ENCODE results near the gene METTL23.
"Not testable (repeated sequence)": the region's sequence is repeated elsewhere in the genome, so short reads cannot be mapped to it uniquely, and the experiment has no call there.

The METTL23 gene

DNA sequence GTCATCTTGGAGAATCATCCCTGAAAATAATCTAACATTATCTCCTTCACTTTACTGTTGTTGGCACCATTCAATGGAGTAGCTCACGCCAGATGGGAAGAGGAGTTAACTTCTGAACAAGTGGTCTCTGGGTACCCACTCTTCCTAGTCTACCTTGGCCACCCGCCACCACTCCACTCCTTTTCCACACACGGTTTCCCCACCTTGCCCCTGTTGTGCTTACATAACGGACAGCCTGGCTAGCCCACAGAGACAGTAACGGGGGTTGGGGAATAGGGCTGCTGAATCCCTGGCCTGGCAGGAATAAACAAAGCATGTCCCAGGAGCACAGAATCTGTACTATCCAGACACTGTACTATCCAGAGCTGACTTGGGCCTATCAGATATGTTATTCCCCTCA is 12.3 kb upstream of the METTL23 start:
- no peak for DNase-seq

DNA sequence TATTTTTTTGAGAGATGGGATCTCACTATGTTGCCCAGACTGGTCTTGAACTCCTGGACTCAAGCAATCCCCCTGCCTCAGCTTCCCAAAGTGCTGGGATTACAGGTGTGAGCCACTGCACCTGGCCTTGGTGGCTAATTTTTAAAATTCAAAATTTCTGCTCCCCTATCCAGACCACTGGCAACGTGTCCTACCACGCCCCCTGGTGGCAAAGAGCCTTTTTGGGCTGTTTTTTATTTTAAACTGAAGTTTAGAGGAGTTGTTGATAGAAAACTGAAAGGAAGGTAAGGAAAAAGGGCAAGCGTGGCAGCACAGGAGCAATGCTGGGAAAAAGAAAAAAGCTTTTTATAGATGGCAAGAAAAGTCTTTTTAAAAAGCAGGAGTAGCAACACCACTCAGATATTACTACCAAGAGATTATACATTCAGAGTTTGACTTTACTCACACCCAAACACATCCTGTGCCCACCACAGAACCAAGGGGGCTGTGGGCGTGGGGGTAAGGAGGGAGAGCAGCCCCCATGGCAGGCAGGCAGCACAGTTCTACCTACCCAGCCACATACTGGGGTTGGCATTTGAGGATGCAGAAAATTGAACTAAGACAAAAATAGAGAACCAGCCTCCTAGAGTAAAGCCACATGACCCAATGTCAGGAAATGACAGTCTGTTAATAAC is 11.7 kb upstream of the METTL23 start:
- DNase-seq, result peak; percentile 77

DNA sequence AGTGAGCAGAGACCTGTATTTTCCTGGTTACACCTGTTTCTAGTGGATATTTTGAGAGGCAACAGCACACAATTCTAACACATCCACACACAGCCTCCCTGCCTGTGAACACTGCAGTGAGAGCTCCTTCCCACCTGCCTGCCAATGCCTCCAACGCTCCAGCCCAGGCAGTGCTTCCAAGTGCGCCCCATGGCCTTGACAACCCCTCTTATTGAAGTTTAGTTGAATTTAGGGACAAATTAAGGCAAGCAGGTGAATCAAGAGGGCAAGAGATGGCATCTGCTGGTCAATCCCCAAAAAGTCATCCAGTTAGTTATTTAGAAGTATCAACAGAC is 11.2 kb upstream of the METTL23 start:
- DNase-seq, result no peak

DNA sequence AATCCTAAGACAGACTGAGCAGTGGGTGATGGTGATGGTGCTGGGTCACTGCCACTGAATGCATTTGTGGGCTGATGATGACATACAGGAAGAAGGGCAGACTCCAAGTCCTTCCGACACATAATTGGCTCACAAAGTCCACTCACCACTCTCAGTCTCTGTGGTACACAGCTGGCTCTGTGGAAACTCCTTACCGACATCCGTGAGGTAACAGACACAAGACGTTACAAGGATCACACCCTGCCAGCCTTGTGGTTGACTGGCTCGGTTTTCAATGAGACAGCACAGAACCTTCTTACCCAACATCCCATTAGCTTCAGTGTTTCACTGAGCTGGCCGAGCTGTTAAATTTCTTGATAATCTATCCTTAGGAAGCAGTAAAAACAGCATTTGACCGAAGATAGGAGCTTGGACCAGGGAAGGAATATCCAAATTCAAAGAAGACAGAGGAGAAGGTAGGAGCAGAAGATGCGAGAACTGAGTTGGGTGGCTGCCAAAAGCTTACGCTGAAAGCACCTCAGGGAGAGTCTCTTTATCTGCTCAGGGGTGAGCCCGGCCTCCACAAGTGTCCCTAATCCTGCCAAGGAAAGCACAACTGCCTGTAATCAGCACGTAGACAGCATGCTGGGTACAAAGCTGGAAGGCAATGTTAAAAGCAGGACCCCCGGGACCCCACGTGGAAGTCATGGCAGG is 10.3 kb upstream of the METTL23 start:
- DNase-seq, result no peak

DNA sequence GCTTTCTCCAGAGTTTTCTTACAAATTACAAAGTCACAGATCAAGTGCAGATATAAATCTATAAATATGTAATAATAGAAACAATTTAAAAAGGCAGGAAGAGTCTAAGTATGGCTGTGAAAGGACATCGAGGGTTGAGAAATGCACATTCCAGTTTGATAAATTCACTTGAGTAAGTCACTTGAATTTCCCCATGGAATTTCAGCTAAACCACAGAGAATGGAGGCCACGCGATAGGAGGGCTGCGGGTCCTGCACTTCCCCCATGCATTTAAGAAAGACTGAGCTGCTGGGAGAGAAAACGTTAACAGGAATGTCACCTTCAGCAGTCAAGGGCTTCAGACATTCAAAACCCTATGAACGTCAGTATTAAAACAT is 9.8 kb upstream of the METTL23 start:
- no peak for DNase-seq

DNA sequence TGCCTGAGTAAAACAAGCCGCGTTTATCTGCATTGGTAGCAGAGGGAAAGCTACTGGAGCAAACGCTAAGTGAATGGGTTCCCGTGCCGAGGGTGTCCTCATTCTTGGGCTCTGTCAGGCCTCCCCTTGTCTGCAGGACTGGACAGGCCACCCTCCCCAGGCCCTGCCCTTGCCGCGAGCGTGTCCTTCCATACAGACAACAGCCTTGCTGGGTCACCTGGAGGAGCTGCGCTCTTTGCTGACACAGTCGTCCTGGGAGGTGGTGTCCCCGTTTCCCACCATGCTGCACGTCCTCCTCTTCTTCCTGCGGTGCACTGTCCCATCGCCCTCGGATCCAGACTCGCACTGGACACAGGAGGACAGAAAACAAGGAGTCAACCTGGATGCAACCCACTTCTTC is 8.1 kb upstream of the METTL23 start:
- no peak for DNase-seq

DNA sequence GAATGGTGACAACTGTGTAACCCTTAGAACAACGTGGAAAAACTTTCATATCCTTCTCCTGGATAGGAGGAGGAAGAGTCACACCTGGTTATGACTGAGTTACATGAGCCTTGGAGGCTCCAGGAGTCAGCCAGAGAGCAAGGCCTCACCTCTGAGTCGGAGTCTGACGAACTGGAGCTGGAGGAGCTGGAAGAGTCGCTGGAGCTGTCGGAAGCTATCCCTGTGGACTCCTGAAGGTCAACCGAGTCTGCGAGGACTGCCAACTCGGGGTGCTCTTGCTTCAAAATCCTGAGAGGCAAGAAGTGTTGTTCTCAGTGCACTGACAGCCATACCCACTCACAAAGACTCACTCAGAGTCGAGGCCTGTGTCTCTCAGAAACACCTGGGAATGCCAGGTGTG is 6.4 kb upstream of the METTL23 start:
- DNase-seq, result no peak

DNA sequence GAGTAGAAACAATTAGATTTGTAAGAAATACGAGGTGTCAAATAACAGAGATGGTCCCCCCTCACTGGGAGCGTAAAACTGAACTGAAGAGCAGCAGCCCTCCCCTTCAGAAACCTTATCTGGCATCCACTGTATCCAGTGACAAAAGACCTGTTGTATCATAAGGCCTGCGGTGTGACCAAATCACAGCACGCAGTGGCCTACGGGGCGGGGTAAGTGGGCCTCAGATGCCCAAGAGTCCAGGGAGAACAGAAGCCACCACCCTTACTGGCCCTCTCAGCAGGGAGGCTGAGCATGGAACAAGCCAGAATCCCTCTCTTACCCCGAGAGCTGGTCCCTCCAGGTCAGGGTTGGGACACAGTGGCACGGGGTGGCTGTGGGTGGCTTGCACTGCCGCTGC is 5.7 kb upstream of the METTL23 start:
- DNase-seq, result no peak

DNA sequence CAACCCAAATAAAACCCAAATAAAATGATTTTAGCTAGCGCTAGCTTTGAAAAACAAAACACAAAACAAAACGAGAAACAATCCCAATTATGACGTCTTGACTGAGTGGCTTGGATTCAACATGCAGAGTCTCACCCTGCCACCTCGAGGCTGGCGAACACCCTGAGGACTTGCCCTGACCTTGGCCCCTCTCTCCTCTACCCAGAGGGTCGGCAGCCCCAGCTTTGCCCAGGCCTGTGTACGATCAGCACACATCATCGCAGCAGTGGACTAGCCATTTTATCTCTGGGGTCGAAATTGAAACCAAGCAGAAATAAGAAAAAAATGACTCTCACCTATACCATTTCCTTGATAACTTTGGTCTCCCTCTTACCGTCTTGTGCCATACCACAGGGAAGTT is 5.2 kb upstream of the METTL23 start:
- no peak for DNase-seq

DNA sequence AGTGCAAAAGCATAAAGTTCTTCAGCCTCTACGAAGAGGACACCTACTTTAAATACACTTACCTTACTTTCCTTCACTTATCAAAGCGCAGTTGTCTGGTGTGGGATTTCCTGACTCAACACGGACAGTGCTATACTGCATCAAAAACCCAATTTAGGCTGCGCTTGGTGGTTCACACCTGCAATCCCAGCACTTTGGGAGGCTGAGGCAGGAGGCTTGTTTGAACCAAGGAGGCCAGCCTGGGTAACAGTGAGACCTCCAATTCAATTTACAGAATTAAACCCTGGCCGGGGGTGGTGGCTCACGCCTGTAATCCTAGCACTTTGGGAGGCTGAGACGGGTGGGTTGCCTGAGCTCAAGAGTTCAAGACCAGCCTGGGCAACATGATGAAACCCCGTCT is 4.4 kb upstream of the METTL23 start:
- DNase-seq, result no peak

DNA sequence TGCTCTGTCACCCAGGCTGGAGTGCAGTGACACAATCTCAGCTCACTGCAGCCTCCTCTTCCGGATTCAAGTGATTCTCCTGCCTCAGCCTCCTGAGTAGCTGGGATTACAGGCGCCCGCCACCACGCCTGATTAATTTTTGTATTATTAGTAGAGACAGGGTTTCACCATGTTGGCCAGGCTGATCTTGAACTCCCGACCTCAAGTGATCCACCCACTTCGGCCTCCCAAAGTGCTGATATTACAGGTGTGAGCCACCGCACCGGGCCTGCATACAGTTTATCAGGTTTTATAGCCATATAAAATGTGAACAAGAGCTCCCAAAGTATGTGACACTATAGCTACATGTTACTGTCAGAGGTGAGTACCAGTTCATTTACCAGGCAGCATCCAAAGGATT is 3.7 kb upstream of the METTL23 start:
- DNase-seq, result not testable (repeated sequence)

DNA sequence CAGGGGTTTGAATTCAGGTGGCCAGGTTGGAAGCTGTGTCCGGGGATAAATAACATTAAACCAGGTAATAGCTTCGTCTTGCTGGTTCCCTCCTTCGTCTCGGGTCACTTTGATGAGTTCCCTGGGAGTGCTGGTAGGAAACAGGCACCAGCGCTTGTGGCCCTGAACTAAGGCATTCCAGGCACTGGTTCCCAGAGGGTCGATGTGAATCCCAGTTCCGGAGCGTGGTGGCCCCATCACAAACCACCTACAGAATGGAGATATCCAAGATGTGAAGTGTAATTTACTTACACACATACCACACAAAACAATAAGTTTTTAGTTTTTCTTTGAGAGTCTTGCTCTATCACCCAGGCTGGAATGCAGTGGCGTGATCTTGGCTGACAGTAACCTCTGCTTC is 2.8 kb upstream of the METTL23 start:
- no peak for DNase-seq

DNA sequence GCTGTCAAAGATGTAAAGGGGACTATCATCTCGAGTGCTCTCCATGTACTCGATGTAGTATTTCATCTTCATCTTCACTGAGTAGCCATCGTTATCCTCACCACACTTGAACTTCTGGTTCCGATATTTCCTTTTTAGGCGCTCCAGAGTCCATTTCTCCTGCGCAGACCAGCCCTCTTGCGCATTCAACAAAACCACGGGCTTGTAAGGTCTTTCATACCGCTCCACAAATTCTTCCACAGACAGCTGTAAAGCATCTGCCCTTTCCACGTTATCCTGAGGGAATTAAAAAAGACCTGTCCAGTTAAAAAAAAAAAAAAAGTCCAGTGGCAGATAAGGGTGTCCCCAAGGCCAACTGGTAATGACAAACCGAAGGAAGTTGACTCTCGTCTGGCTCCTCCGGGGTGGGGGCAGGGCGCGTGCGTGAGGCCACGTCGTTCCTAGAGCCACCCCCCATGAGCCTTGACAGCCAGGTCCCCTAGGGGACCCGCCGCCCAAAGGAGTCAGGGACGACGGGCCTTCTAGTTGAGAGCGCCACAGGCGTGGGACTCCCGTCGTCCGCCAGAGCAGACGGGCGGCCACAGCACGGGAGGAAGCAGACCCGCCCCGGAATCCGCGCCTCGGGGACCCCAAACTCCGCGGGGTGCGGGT is 934 bp upstream of the METTL23 start:
- peak; percentile 80 for DNase-seq

DNA sequence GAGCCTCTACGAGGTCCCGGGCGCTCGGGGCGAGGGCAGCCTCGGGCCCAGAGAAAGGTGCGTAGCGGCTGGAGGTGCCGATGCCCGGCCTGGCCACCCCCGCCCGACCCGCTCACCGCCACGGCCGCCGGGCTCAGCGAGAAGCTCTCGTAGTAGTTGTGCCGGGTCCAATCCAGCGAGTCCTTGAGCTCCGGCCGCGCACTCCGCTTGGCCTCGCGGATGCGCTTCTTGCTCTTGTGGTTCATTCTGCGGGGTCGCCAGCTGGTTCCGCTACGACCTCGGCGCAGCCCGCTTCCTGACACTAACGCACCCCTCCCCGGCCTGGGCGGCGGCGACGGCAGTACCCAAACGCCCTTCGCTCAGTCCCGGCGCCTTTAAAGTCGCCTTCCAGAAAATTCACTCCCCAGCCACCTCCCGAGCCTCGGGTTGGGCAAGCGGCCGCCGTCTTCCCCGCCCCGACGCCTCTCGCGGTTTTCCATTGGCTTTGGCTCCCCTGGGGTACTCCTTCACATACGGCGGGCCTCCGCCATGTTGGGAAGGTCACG is 336 bp upstream of the METTL23 start, which contains the start of gene JMJD6:
TSS of gene JMJD6 (minus strand) at position 376 of the 545 bp plus-strand sequence. CDS start at position 245, 131 bp downstream.
- peak; percentile 94 for DNase-seq

DNA sequence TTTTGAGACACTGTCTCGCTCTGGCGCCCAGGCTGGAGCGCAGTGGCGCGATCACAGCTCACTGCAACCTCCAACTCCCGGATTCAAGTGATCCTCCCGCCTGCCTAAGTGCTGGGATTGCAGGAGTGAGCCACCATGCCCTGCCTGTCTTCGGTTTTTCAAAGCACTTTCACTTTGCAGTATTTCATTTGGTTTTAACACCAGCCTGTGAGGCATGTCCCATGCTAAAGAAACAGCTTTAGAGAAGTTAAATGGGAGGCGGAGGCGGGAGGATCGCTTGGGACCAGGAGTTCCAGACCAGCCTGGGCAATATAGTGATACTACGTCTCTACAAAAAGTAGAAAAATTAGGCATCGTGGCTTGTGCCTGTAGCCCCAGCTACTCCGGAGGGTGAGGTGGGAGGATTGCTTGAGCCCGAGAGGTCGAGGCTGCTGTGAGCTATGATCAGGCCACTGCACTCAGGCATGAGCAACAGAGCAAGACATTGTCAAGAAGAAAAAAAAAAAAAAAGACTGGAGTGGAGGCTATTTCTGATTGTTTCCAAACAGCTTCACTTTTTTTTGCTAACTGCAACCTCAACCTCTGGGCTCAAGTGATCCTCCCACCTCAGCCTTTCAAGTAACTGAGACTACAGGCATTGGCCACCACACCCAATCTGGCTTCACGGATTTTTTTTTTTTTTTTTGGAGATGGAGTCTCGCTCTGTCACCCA is 1.3 kb downstream of the METTL23 start:
- DNase-seq, result no peak

DNA sequence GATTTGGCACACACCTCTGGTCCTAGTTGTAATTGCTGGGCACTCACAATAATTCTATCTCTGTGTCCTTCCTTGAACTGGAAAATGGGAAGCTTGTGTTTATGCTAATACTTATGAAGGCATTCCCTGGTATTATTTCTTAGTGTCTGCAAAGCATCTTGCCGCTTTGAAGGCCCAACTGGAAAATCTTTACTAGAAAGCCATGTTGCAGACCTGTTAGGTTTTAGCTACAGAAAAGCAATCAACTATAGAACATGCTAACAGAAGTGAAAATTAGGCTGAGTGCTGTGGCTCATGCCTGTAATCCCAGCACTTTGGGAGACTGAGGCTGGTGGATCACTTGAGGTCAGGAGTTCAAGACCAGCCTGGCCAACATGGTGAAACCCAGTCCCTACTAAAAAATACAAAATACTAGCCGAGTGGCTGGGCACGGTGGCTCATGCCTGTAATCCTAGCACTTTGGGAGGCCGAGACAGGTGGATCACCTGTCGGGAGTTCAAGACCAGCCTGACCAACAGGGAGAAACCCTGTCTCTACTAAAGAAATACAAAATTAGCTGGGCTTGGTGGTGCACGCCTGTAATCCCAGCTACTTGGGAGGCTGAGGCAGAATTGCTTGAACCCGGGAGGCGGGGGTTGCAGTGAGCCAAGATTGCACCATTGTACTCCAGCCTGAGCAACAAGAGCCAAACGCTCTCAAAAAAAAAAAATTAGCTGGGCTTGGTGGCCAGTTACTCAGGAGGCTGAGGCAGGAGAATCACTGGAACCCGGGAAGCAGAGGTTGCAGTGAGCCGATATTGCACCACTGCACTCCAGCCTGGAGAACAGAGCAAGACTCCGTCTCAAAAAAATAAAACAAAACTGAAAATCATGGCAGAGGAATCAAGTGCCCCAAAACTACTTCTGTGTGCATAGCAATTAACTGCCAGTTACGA is 5.4 kb downstream of the METTL23 start:
- not testable (repeated sequence) for DNase-seq

DNA sequence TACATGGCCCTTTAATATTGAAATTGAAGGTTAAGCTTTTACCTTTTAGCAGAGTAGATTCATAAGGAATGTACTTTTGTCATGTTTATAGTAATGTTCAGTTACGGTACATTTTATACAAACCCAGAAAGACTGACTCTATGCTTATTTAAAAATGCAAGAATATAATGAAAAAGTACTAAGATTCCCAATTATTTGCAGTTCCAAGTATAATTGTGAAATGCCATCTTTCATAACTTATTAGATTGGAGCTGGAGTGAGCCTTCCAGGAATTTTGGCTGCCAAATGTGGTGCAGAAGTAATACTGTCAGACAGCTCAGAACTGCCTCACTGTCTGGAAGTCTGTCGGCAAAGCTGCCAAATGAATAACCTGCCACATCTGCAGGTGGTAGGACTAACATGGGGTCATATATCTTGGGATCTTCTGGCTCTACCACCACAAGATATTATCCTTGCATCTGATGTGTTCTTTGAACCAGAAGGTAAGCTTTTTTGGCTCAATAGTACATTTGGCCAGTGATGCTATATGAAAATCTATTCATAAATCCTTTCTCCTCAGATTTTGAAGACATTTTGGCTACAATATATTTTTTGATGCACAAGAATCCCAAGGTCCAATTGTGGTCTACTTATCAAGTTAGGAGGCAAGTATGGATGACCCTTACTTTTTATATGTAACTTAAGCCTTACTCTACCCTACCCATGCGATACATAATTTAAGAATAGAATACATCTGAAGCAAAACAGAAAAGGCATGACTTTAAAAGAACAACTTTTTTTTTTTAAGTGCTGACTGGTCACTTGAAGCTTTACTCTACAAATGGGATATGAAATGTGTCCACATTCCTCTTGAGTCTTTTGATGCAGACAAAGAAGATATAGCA is 6.3 kb downstream of the METTL23 start:
- no peak for DNase-seq

DNA sequence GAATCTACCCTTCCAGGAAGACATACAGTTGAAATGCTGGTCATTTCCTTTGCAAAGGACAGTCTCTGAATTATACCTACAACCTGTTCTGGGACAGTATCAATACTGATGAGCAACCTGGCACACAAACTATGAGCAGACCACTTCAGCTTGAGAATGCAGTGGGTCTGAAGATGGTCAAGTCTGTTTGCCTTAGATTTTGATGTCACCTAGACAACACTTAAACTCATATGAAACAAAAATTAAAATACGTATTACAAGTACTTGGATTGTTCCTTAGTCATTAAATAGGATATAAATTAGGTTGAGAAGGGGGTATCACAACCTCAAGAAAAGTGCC is 6.9 kb downstream of the METTL23 start:
- DNase-seq, result no peak

DNA sequence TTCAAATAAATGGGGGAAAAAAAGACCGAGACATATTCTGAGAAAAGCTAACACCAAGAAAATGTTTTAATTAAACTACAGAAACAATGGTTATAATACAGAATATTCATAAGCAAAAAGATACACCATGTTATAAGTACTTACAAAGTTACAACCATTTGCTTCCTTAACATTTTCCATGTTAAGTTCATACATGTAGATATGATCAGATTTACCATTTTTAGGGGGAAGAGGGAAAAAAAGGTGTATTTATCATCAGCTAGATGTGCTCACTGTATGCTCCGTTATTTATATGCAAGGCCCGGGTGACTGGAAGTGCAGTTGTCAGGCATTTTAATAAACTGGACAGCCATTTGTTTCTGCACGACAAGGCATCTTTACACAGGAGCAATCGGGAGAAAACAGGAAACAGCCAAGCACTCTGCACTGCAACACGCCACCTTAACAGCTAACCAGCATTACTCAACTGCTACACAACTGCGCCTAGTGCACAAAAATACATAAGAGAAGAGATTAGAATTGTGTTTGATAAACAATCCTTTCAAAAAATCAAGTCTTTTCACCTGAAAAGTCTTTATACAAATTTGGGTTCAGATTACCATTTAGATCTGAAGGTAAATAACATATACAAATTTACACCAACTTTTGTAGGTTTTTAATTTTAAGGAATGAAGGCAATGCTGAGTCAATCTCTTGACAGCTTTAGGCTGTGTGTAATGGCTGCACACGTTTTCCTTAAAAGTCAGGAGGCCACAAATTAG is 7.6 kb downstream of the METTL23 start:
- DNase-seq, result no peak

DNA sequence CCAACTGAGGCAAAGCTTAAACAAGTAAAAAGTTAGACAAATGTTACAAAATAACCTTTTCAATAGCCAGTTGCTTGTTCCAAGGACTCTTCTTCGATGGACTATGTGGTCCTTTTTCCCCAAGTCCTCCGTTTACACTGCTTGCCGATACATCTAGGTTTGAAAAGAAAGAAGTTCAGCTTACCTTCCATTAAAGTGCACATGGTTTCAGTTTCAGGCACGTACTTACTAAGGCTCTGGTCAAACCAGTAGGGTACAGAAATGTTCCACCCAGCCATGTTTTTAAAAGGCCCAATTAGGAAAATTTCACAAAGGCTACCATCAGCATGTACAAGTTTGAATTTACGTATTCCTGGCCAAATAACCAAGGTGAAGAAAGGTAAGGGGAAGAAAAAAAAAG is 8.4 kb downstream of the METTL23 start:
- DNase-seq, result no peak

Data from activated naive CD4-positive, alpha-beta T cell treated with anti-CD3 and anti-CD28 coated beads, Interleukin-2, amount 50 U/mL, for 16 hours (primary cell).